Neuronal stem cell (in vitro differentiated cells): ENCODE measurements around the gene NOC2L.

Experiments used
- DNase-seq: peaks from one replicate; pipeline ENCODE4 v3.0.0-alpha.2; 2013; ENCODE audit warnings: low spot score
- H2AFZ ChIP-seq: one replicate; pipeline ENCODE4 v1.6.1; 2013; ENCODE audit warnings: mild to moderate bottlenecking, low read length, inconsistent platforms
- H2AK5ac ChIP-seq: 2 replicates; pipeline ENCODE4 v1.6.1; 2013; ENCODE audit warnings: low read depth, mild to moderate bottlenecking, inconsistent platforms, low read length, moderate library complexity, mixed read lengths
- H2BK120ac ChIP-seq: 2 replicates; pipeline ENCODE4 v1.6.1; 2013; ENCODE audit warnings: low read depth, mild to moderate bottlenecking, inconsistent platforms, low read length, moderate library complexity, mixed read lengths
- H2BK12ac ChIP-seq: one replicate; pipeline ENCODE4 v1.6.1; 2013; ENCODE audit warnings: low read length, inconsistent platforms
- H2BK15ac ChIP-seq: 2 replicates; pipeline ENCODE4 v1.6.1; 2013; ENCODE audit warnings: mild to moderate bottlenecking, low read length, inconsistent platforms, mixed read lengths
- H2BK5ac ChIP-seq: one replicate; pipeline ENCODE4 v1.6.1; 2013; ENCODE audit warnings: inconsistent platforms, mild to moderate bottlenecking, low read length, moderate library complexity
- H3K14ac ChIP-seq: one replicate; pipeline ENCODE4 v1.6.1; 2013; ENCODE audit warnings: low read length, inconsistent platforms
- H3K18ac ChIP-seq: 2 replicates; pipeline ENCODE4 v1.6.1; 2013; ENCODE audit warnings: low read length, inconsistent platforms
- H3K23ac ChIP-seq: 2 replicates; pipeline ENCODE4 v1.6.1; 2013; ENCODE audit warnings: low read depth, mild to moderate bottlenecking, mixed read lengths, low read length, inconsistent platforms; ENCODE audit not compliant: poor library complexity
- H3K27ac ChIP-seq: replicated peaks from 3 replicates; pipeline ENCODE4 v1.5.1; 2013; ENCODE audit warnings: low read length, inconsistent platforms
- H3K27me3 ChIP-seq, 3 experiments: 2 replicates each; pipeline ENCODE4 v1.6.1; 2013; ENCODE audit warnings: low read length in 3 of 3, mild to moderate bottlenecking in 2 of 3, inconsistent platforms in 1 of 3, low read depth in 1 of 3, mixed read lengths in 1 of 3, moderate library complexity in 1 of 3; ENCODE audit not compliant: control insufficient read depth in 3 of 3, insufficient read depth in 3 of 3
- H3K36me3 ChIP-seq, 2 donors: replicated peaks in 1 of 2; 2 replicates each; pipeline ENCODE4 v1.6.1; 2013; ENCODE audit warnings: low read length in 2 of 2; ENCODE audit not compliant: control insufficient read depth in 2 of 2, insufficient read depth in 2 of 2
- H3K4ac ChIP-seq: 2 replicates; pipeline ENCODE4 v1.6.1; 2013; ENCODE audit warnings: inconsistent platforms, mild to moderate bottlenecking, low read length, moderate library complexity
- H3K4me1 ChIP-seq, 2 donors: 1 replicate in 1 of 2; 2 replicates in 1 of 2; pipeline ENCODE4 v1.6.1; 2013; ENCODE audit warnings: low read length in 2 of 2, low read depth in 1 of 2; ENCODE audit not compliant: control insufficient read depth in 2 of 2, insufficient read depth in 1 of 2
- H3K4me2 ChIP-seq: one replicate; pipeline ENCODE4 v1.6.1; 2013; ENCODE audit warnings: mild to moderate bottlenecking, low read length, inconsistent platforms; ENCODE audit not compliant: insufficient read depth, poor library complexity, severe bottlenecking
- H3K4me3 ChIP-seq, 2 donors: 2 replicates each; pipeline ENCODE4 v1.5.1; 2013; ENCODE audit warnings: low read length in 2 of 2, mild to moderate bottlenecking in 2 of 2, inconsistent platforms in 1 of 2, moderate library complexity in 1 of 2
- H3K79me1 ChIP-seq: one replicate; pipeline ENCODE4 v1.6.1; 2013; ENCODE audit warnings: low read depth, mild to moderate bottlenecking, inconsistent platforms, low read length, moderate library complexity
- H3K9ac ChIP-seq: one replicate; pipeline ENCODE4 v1.6.1; 2013; ENCODE audit warnings: mild to moderate bottlenecking, low read depth, low read length, inconsistent platforms; ENCODE audit not compliant: poor library complexity
- H3K9me3 ChIP-seq, 2 donors: replicated peaks in 1 of 2; 2 replicates each; pipeline versions ENCODE3 to v1.6.1; 2013; ENCODE audit warnings: low read length in 2 of 2, mild to moderate bottlenecking in 2 of 2, inconsistent platforms in 1 of 2, low read depth in 1 of 2, mixed read lengths in 1 of 2, moderate library complexity in 1 of 2; ENCODE audit not compliant: control insufficient read depth in 2 of 2, insufficient read depth in 1 of 2
- H4K8ac ChIP-seq: one replicate; pipeline ENCODE4 v1.6.1; 2013; ENCODE audit warnings: low read depth, mild to moderate bottlenecking, inconsistent platforms, low read length, moderate library complexity
- H4K91ac ChIP-seq: one replicate; pipeline ENCODE4 v1.6.1; 2013; ENCODE audit warnings: low read length, low read depth, mild to moderate bottlenecking, inconsistent platforms; ENCODE audit not compliant: poor library complexity
- WGBS, 2 donors: extraction: QIAGEN DNeasy Blood & Tissue Kit; methylation state at CpG; one replicate each; pipeline ENCODE4 v1.1.7; 2013; ENCODE audit warnings: missing lambda C conversion rate in 2 of 2, mixed read lengths in 1 of 2; ENCODE audit not compliant: insufficient read length in 2 of 2, insufficient replicate concordance in 1 of 2; ENCODE audit errors: extremely low coverage in 2 of 2; 5-methylcytosine and 5-hydroxymethylcytosine counted together

The NOC2L gene

DNA sequence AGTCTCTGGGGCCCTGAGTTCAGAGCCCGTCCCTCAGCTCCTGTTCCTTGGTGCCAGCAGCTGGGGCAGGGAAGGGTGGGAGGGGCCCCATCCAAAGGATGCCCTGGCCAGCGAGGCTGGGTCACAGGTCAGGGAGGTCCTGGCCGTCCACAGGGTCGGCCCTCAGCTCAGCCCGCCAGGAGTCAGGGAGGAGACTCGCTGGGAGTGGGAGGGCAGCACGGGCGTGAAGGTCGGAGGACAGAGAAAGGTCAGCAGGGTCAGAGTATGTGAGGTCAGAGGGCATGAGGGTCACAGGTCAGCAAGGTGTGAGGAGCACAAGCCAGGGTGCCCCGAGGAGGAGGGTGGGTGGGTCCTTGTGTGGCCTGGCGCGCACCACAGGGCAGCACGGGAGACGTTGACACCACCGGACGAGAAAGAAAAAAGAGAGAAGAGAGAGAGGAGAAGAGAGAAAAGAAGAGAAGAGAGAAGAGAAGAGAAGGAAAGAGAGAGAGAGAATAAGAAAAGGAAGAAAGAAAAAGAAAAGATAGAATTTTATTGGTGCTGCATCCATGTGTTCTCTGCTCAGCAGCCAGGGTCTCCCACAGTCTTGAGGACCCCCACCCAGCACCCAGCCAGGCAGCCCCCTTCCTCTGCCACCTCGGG, 15.8 kb upstream of the NOC2L start:
- Histone ChIP-seq H3K27me3 (peaks cover 5 to 69% (median 32%) of the 10 kb centered on the region in 3 experiments), H3K4me1 (peaks cover 1 to 4% of the 10 kb centered on the region in 2 donors), H2BK5ac (peak overlapping the region; percentile 60), H3K9ac (no peak overlapping the region), H3K18ac (no peak overlapping the region), H4K91ac (no peak overlapping the region), H2BK15ac (peak overlapping the region; percentile 58), H3K79me1 (no peaks in the 10 kb centered on the region), H4K8ac (no peak overlapping the region), H2BK12ac (no peak overlapping the region), H2AK5ac (peak overlapping the region; percentile 68), H3K14ac (peak overlapping the region; percentile 38), H3K36me3 (no peaks in the 10 kb centered on the region), H3K23ac (no peak overlapping the region), H2AFZ (no peak overlapping the region), H3K4me3 (peak overlapping the region in 1 of 2 donors; percentile 58), H2BK120ac (no peak overlapping the region), H3K4ac (no peak overlapping the region), H3K9me3 (no peaks in the 10 kb centered on the region), H3K4me2 (no peak overlapping the region), H3K27ac (no peak overlapping the region)
- DNase-seq = no peak
- WGBS, 2 donors = no CpG with 5 or more reads among the region's 17 CpGs

DNA sequence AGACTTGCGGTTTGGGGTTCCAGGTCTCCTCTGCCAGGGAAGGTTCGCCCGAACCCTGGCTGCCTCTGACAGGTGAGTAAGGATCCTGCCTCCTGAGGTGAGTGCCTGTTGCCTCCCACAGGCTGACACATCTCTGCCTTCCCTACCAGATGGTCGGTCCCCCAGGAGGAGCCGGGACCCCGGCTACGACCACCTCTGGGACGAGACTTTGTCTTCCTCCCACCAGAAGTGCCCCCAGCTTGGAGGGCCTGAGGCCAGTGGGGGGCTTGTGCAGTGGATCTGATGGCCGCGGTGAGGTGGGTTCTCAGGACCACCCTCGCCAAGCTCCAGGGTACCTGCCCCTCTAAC, 15.2 kb upstream of the NOC2L start:
- Histone ChIP-seq H3K14ac (no peak overlapping the region), H3K9ac (no peak overlapping the region)
- WGBS, 2 donors = no CpG with 5 or more reads among the region's 11 CpGs

DNA sequence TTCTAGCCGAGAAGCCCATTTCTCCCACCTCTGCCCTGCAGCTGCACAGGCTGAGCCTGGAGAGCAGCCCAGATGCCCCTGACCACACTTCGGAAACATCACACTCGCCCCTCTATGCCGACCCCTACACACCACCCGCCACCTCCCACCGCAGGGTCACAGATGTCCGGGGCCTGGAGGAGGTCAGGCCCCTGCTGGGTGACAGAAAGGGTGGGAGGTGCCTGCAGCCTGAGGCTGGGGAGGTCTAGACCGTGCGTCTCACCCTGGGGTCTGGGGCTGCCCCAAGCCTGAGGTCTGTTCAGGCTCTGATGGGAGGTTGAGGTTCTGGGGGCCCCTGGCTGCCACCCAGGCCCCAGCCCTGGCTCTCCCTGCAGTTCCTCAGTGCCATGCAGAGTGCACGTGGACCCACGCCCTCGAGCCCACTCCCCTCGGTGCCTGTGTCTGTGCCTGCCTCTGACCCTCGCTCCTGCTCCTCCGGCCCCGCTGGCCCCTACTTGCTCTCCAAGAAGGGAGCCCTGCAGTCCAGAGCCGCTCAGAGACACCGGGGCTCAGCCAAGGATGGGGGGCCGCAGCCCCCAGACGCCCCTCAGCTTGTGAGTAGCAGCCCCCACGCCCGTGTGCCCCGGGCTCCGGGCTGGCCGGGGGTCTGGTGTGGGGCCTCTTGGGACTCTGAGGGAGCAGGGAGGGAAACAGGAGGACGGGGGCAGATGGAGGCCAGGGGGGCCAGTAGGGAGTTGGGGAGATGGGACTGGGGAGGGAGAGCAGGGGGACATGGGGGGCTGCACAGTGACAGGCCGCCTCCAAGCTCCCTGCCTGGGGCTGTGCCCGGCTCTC, 14.6 kb upstream of the NOC2L start:
- H3K4me1 ChIP-seq = peaks cover 1 to 4% of the 10 kb centered on the region in 2 donors
- H3K9ac ChIP-seq = peak overlapping the region; percentile 60
- no peak overlapping the region for H2AFZ ChIP-seq
- H4K91ac ChIP-seq = no peak overlapping the region
- H4K8ac ChIP-seq = no peak overlapping the region
- WGBS, 2 donors = no CpG with 5 or more reads among the region's 28 CpGs
- peak overlapping the region; percentile 67 for H2BK15ac ChIP-seq
- no peaks in the 10 kb centered on the region for H3K79me1 ChIP-seq
- no peak overlapping the region for H3K18ac ChIP-seq
- H3K4me2 ChIP-seq = no peak overlapping the region
- H3K23ac ChIP-seq = no peak overlapping the region
- peak overlapping the region; percentile 56 for H3K14ac ChIP-seq
- peak overlapping the region; percentile 76 for H3K4ac ChIP-seq
- H2BK120ac ChIP-seq = peak overlapping the region; percentile 81
- peak overlapping the region; percentile 90 for H2AK5ac ChIP-seq
- peaks cover 5 to 73% (median 44%) of the 10 kb centered on the region in 3 experiments for H3K27me3 ChIP-seq
- DNase-seq = no peak
- H3K36me3 ChIP-seq = peaks cover 0 to 2% of the 10 kb centered on the region in 2 donors
- no peak overlapping the region for H2BK5ac ChIP-seq
- no peak overlapping the region for H3K4me3 ChIP-seq
- H3K27ac ChIP-seq = no peak overlapping the region
- H2BK12ac ChIP-seq = no peak overlapping the region
- peaks cover 0 to 6% of the 10 kb centered on the region in 2 donors for H3K9me3 ChIP-seq

More for the DNA sequence above, 15.2 kb upstream of the NOC2L start:
- H2BK120ac ChIP-seq = peak overlapping the region; percentile 81
- H3K9me3 ChIP-seq = peaks cover 0 to 5% of the 10 kb centered on the region in 2 donors
- H2BK5ac ChIP-seq = peak overlapping the region; percentile 60
- peak overlapping the region; percentile 67 for H2BK15ac ChIP-seq
- H4K91ac ChIP-seq = no peak overlapping the region
- peaks cover 1 to 4% of the 10 kb centered on the region in 2 donors for H3K4me1 ChIP-seq
- H3K4me3 ChIP-seq = no peak overlapping the region
- peaks cover 5 to 69% (median 38%) of the 10 kb centered on the region in 3 experiments for H3K27me3 ChIP-seq
- H2AFZ ChIP-seq = no peak overlapping the region
- H3K4me2 ChIP-seq = no peak overlapping the region
- no peak overlapping the region for H4K8ac ChIP-seq
- no peak for DNase-seq
- H3K79me1 ChIP-seq = no peaks in the 10 kb centered on the region
- H3K23ac ChIP-seq = peak overlapping the region; percentile 65
- no peak overlapping the region for H3K27ac ChIP-seq
- H2AK5ac ChIP-seq = peak overlapping the region; percentile 70
- no peak overlapping the region for H3K4ac ChIP-seq
- no peak overlapping the region for H2BK12ac ChIP-seq
- H3K18ac ChIP-seq = no peak overlapping the region
- peaks cover 0 to 2% of the 10 kb centered on the region in 2 donors for H3K36me3 ChIP-seq
